ENCODE measurements around the gene DCAF15.
A peak's percentile ranks its signal among the peaks of the same experiment; 100 is the strongest.
"Not testable (repeated sequence)": the region's sequence is repeated elsewhere in the genome, so short reads cannot be mapped to it uniquely, and the experiment has no call there.

Gene DCAF15

GRCh38 chr19:13959962-13960862, 7.9 kb downstream of the DCAF15 start:
- peak; percentile 52 for DNase-seq (ENCODE audit: low spot score)

DNA sequence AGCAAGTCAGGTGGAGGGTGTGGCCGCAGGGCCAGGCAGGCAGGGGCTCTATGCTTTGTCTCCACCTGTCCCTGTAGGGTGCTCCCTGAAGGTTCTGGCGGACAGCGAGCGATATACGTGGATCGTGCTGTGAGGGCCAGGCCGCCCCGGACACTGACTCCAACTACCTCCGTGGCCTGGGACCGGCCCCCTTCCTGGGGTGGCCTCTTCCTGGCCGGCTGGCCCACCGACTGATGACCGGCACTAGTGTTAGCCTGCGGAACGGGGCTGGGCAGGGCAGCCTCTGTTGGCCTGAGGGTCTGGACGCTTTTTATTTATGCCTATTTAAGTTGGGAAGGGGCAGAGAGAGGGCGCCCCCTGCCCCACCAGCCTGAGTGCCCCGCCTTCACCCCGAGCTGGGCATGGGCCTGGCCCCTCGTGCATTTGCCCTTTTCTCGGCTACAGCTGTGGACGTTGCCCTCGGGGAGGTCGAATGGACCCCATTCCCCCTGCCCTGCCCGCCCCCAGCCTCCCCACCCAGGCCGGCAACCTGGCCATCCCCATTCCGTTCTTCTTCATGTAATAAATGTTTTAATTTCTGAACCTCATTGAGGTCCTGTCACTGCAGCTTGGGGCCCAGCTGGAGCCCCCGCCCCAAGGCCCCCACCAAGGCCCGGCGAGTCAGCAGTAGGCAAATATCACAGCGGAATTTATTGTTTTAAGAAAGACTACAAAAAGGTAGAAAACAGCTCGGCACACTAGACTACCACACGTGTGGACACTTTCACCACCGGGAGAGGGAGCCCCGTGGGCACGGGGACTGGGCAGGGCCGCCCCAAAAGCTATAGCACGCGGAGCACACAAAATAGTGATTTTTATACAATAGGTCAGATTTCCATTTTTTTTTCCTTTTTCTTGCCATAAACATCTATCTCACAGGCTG, 8.8 kb downstream of the DCAF15 start:
- DNase-seq (ENCODE audit: low spot score), result no peak

- no peak for DNase-seq (ENCODE audit: low spot score)
These were observed 9.8 kb downstream of the DCAF15 start for GRCh38 chr19:13961826-13962698.

DNA sequence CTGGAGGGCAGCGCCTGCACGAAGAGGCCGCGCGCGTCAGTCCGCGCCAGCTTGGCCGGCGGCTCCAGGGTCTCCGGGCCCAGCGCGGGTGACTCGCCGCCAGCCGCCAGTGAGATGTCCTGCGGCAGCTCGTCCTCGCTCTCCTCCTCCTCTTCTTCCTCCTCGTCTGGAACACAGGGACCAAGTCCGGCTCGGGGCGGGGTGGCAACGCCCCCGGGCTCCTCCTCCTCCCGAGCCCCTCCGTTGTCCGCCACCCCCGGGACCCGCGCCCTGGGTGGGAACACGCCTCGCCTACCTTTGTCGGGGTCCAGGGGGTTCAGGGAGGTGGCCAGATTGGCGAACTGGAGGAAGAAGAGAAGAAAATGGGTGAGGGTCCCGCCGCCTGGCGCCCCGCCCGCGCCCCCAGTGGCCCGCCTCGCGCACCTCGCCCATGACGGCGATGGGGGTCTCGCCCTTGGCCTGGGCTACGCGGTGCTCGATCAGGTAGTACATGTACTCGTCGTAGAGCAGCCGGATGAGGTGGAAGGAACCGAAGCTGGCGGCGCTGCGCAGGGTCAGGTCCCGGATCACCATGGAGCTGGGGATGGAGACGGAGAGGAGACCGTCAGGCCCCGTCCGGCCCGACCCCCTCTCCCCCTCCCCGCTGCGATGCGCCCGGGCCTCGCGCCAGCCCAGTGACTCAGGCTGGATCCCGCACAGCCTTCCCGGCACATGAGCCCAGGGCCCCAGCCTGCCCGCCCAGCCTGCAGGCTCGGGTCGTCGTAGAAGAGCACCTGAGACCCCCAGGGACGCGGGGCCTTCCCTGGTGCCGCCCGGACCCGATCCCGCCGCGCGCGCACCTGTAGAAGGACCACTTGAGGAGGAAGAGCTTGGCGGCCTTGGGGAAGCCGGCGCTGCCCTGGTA, 10.6 kb downstream of the DCAF15 start:
- no peak for DNase-seq (ENCODE audit: low spot score)

- no peak for DNase-seq (ENCODE audit: low spot score)
These were observed 11.3 kb downstream of the DCAF15 start for GRCh38 chr19:13963603-13964105.

DNA sequence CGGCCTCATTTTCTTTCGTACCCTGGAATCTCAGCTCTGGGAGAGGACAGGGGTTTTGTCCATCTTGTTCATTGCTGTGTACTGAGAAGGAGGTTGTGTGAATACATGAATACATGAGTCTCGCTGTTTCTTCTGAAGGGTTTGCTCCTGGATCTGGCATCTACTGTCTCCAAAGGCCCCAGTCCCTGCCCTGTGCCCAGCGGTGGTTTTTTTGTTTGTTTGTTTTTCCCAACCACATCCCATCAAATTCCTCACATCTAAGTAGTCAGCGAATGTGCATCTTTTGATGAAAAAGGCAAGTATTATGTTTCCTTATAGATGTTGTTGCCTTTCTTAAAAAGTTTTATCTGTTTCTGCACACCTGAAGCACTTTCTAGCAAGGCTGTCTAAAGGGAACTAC, 12.5 kb downstream of the DCAF15 start:
- DNase-seq (ENCODE audit: low spot score), result no peak

DNA sequence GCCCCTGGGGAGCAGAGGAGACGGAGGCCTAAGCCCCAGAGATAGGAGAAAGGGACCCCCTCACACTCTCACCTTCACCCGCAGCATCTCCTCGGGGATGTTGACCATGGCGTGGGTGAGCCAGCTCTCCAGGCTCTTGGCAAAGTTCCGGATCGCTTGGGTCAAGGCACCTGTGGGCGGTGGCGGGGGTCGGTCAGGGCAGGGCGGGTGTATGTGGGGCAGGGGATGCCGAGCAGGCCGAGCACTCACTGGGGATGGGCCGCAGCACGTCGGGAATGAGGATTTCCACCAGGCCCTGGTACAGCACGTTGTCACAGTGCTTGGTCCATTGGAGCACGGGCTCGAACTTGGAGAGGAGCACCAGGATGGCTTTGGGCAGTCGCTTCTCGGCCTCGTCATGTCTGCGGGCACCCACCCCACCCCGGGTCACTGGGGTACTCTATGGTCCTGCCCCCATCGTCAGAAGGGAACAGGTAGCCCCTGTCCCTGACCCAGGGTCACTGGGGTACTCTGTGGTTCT, 13.1 kb downstream of the DCAF15 start:
- DNase-seq (ENCODE audit: low spot score), result no peak

DNA sequence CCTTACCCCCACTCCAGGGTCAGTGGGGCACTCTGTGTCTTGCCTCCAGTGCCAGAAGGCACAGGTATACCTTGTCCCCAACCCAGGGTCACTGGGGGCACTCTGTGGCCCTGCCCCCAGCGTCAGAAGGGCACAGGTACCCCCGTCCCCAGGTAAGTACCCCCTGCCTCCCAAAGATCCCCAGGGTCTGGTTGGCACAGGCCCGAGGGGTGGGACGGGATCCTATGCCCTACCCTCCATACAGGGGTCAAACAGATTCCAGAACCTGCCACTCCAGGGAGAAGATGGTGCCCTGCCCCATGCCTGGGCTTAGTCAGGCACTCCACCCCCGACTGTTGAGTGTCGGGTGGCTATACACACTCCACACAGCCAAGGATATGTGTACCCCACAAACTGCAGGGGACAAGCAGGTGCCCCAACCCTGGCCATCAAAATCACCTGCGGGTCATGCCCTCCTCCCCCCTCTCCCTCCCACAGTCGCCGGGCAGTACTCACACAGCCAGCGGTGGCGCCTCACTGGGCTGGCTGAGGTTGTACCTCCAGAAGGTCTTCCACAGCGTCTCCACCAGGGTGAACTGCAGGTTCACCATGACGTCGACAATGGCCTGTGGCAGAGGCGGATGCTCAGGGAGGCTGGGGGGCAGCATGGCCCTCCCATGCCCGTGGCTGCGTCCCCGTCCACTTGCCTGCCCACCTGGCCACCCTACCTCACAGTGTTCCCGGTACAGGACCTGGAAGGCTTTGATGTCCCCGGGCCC, 13.8 kb downstream of the DCAF15 start:
- no peak for DNase-seq (ENCODE audit: low spot score)

- DNase-seq (ENCODE audit: low spot score), result no peak
These were observed 14.4 kb downstream of the DCAF15 start for GRCh38 chr19:13966684-13967128.

DNA sequence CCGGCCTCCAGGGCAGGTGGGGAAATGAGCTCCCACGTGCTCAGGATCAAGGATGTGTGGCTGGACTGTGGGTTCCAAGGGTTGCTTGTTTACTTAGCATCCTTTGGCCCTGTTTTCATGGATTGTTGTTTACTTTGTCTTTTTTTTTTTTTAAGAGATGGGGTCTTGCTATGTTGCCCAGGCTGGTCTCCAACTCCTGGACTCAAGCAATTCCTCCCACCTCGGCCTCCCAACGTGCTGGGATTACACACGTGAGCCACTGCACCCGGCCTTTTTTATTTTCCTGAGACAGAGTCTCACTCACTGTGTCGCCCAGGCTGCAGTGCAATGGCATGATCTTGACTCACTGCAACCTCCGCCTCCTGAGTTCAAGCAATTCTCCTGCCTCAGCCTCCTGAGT, 14.9 kb downstream of the DCAF15 start:
- DNase-seq (ENCODE audit: low spot score), result not testable (repeated sequence)

DNA sequence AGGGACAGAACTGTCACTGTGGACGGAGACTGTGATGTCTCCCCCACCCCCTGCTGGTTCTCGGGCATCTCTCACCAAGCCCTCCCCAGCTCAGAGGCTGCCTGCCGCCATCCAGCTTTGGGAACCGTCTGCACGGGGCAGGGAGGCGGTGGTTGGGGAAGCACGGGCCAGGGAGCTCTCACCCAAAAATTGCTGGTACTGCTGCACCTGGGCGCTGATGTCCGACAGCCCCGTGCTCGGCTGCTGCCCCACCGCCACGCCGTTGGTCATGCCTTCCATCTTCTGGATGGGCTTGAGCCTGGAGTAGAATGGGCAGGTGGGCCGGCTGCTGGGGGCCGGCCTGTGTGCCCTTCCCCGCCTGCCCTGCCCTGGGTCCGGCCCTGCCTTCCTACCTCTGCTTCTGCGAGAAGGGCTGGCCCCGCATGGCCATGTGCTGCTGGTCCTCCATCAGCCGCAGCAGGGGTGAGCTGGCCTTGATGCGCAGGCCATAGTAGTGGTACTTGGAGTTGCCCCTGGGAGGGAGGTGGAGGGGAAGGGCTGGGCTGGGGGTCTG, 16.1 kb downstream of the DCAF15 start:
- DNase-seq (ENCODE audit: low spot score), result no peak

- DNase-seq (ENCODE audit: low spot score), result no peak
These were observed 16.7 kb downstream of the DCAF15 start for GRCh38 chr19:13968999-13969398.

DNA sequence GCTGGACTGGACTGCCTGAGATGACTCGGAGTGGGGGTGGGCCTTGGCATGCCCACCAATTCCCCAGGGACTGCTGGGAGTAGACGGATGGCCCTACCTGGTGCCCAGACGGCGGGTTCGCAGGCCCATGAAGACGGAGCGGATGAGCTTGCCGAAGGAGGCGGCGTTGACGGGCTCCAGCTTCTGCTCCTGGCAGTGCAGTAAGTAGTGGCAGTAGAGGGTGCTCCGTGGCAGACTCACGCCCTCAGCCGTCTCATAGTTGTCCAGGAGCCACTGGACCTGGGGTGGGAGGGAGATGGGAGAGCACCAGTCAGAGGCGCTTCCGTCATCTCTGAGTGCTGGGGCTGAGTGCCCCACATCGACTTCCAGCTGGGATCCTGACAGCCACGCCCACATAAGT, 17.6 kb downstream of the DCAF15 start:
- no peak for DNase-seq (ENCODE audit: low spot score)

DNA sequence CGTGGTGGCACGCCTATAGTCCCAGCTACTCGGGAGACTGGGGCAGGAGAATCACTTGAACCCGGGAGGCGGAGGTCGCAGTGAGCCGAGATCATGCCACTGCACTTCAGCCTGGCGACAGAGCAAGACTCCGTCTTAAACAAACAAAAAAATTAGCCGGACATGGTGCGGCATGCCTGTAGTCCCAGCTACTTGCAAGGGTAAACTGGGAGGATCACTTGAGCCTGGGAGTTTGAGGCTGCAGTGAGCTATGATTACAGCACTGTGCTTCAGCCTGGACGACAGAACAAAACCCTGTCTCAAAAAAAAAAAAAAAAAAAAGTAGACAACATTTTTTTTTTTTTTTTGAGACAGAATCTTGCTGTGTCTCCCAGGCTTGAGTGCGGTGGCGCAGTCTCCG, 19.6 kb downstream of the DCAF15 start:
- not testable (repeated sequence) for DNase-seq (ENCODE audit: low spot score)

- DNase-seq (ENCODE audit: low spot score), result no peak
These were observed 20.3 kb downstream of the DCAF15 start for GRCh38 chr19:13972368-13973155.

GRCh38 chr19:13973479-13973878, 21.2 kb downstream of the DCAF15 start:
- DNase-seq (ENCODE audit: low spot score), result not testable (repeated sequence)

DNA sequence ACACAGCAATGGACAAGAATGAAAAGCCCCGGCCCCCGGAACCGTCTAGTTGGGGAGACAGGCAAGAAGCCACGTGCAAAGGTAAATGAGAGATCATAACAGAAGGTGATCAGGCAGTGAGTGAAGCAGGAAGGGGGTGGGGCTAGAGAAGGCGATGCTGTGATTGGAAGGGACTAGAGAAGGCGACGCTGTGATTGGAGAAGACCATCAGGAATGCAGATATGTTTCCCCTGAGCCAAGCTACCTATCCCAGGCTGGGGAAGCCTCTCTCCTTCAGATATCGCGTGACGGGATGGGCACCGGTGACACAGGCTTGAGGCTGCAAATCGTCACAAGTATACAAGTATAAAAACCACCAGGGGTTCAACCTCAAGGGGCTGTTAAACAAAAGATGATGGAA, 21.8 kb downstream of the DCAF15 start:
- no peak for DNase-seq (ENCODE audit: low spot score)

- no peak for DNase-seq (ENCODE audit: low spot score)
These were observed 23.6 kb downstream of the DCAF15 start for GRCh38 chr19:13975870-13976269.
